CD1c-positive myeloid dendritic cell (primary cell): ENCODE results near the gene SPPL2B.
"Not testable (repeated sequence)": the region's sequence is repeated elsewhere in the genome, so short reads cannot be mapped to it uniquely, and the experiment has no call there.

Source experiments
- DNase-seq: peaks from one replicate; pipeline ENCODE4 v3.0.0-alpha.2; 2016; ENCODE audit errors: extremely low spot score

Gene SPPL2B

DNA sequence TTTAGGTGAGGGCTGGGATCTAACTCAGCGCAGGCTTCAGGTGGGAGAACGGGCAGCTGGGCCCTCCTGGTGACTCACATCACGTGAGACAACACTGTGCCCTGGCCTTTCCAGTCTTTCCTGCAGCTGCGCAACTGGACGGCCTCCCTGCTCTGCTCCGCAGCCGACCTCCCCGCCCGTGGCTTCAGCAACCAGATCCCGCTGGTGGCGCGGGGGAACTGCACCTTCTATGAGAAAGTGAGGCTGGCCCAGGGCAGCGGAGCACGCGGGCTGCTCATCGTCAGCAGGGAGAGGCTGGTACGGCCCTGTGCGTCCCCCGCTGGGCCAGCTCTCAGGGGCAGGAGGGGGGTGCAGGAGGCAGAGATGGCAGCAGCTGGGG lies 8.8 kb downstream of the SPPL2B start:
- DNase-seq = no peak

DNA sequence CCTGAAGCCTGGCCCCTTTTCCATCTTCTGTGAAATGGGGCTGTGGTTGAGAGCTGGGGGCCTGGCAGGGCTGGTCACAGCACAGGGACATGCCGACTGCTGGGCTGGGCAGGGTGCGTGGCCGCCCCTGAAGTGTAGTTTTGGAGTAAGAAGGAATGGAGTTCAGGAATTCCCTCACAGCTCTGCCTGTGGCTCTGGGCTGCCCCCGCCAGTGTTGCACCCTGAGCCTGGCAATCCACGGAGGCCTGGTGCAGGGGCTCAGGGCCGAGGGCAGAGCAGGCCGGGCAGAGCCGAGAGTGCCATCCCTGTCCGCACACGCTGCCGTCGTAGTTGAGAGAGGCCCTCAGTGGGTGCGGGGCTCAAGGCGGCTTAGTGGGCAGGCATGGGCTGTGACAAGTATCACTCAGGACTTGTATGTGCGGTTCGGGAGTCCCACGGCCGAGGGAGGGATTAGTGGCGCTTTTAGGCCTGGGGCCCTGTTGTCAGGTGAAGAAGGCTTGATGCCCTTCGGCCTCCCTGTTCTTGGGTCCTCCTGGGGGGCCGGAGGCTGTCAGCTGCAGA lies 9.7 kb downstream of the SPPL2B start:
- DNase-seq = no peak

DNA sequence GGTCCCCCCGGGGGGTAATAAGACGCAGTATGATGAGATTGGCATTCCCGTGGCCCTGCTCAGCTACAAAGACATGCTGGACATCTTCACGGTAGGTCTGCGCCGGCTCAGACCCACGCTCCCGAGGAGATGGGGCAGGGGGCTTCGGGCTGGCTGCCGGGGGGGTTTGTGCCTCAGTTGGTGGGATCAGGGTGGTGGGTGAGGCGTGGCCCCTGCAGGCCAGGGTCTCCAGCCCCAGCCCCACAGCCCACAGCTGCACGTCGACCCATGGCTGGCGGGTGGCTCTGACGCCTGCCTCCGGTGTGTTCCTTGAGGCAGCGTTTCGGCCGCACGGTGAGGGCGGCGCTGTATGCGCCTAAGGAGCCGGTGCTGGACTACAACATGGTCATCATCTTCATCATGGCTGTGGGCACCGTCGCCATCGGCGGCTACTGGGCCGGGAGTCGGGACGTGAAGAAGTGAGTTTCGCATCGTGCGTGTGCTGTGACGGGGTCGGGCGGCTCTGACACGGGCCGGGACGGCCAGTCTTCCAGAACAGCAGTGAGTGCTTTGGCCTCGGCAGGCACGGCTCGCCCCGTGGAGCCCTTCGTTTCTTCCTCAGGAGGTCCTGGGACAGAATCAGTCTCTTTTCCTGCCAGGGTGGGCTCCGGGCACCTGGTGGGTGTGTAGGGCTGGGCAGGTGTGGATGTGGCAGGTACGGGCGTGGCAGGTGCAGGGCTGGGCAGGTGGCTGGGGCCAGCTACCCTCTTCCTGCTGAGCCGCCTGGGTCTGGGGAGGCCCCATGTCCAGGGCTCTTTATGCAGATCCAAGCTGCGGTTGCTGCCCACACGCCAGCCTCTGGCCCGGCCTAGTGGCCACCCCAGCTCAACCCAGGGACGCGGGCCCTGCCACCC lies 10.5 kb downstream of the SPPL2B start:
- DNase-seq = no peak

DNA sequence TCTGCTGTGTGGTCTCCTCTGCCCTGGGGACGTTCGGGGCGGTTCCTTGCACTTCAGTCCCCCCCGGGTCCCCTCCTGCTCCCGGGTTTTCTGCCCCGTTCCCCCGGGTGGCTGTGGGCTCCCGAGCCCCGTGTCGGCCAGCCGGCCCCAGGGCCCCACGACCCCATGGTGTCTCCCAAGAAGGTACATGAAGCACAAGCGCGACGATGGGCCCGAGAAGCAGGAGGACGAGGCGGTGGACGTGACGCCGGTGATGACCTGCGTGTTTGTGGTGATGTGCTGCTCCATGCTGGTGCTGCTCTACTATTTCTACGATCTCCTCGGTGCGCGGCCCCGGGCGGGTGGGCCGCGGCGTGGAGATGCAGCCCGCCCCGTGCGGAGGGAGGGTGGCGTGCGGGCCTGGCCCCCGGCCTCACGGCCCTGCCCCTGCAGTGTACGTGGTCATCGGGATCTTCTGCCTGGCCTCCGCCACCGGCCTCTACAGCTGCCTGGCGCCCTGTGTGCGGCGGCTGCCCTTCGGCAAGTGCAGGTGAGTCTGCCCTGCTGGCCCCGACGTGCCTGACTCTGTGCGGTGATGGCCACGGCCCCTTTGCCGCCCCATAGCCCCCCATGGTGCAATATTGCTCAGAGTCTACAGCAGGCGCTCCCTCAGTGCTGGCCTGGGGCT lies 11.3 kb downstream of the SPPL2B start:
- no peak for DNase-seq

DNA sequence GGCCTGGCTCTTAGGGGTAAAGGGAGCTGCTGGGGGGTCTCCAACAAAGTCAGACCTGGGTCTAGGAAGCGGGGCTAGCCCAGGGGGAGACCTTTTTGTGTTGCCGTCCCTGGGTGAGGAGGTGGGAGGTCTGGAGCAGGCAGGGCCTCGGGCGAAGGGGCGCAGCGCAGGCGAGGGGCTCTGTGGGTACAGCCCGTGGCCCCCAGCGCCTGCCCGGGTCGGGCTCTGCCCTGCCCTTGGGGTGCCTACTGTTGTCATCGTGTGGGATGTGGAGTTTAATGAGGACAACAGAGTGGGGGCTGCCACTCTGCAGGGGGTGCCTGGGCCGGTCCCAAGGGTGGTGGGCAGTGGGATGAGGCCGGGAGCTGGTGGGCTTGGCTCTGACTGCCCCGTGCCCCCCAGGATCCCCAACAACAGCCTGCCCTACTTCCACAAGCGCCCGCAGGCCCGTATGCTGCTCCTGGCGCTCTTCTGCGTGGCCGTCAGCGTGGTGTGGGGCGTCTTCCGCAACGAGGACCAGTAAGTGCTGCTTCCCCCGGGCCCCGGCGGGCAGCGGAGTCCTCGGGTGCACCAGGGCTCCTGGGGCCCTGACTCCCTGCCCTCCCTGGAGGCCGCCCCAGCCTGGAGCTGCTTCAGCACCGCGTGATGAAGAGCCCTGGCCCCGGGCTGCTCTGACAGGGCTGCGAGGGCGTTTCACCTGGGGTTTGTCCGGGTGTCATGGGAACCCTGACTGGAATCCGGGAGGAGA lies 12.2 kb downstream of the SPPL2B start:
- DNase-seq = no peak

DNA sequence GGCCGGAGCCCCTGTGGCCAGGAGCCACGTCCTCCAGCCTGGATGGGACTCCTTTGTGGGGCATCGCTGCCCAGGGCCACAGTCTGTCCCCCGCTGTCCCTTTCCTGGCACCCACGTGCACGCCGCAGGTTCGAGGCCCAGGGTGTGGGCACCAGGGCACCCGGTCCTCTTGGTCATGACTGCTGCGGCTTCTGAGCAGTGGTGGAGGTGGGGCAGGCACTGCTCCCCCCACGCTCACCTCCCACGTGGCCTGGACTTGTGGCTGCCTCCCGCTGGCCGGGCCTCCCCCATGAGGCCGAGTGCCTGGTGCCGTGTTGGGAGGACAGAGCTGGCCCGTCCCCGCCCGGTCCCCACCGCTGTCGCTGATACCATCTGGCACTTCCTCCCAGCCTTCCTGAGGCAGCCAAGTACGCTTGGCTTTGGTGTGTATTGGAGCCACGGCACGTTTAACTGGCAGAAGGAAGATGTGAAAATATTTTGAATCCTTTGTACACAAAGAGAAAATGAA lies 12.8 kb downstream of the SPPL2B start:
- no peak for DNase-seq

DNA sequence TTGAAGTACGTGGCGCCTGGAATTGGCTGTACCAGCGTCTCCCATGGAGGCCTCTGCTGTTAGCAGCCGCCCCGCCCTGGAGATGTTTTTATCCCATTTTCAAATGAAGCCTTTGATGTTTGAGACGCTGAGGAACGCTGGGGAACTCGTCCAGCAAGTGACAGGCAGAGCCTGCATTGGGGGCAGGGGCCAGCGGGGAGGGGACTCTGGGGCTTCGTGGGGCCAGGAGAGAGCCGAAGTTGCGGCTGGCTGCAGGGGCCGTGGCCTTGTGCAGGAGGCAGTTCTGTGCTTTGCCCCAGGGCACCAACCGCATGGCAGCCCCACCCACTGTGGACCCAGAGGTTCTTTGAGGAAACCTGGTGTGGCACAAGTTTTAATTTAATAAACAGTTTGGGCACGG lies 13.5 kb downstream of the SPPL2B start:
- no peak for DNase-seq

DNA sequence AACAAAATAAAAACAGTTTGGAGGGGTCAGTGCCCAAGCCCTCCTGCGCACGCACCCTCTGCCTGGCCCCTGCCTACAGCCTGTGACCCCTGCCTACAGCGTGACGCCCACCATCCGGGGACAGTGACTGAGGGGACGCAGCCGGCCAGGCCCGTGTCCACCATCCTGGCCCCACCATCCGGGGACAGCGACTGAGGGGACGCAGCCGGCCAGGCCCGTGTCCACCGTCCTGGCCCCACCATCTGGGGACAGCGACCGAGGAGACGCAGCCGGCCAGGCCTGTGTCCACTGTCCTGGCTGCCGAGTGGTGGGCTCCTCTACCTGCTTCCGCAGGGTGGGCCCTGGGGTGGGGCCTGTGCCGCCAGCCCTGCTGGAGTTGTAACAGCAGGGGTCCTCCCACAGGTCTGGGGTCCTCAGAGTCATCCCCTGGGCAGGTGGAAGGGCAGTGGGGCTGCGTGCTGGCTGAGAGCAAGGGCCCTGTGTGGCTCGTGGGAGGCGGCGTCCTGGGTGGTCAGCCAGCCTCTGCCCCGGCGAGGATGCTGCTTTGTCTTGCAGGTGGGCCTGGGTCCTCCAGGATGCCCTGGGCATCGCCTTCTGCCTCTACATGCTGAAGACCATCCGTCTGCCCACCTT lies 14.3 kb downstream of the SPPL2B start:
- DNase-seq = no peak

DNA sequence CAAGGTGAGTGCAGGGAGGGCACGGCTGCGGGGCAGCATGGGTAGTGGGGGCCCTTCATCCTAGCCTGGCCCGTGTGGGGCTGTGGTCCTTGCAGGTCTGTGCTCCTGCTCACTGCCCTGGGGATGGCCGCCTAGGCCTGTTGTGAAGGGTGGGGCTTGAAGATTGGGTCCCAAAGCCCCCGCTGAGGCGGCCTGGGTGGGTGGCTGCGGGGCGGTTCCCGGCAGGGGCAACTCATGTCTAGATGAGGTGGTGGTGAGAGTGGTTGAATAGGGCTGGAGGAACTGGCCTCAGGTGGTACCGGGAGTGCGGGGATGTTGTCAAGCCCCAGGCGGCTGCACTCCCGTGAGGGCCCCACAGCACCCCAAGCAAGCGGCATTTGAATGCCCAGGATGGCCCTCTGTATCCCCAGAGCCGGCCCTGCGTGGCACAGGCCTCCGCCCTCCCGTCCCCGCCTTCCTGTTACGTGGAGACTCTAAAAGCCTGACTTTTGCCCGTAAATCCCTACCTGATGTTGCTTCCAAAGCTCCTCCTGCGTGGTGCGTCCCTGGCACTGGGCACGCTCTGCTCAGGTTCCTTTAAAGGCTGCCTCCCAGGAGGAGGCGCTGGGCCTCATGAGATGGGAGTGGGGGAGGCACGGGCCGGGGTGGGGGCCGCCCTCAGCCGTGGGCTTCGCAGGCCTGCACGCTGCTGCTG lies 15.0 kb downstream of the SPPL2B start:
- DNase-seq = no peak

DNA sequence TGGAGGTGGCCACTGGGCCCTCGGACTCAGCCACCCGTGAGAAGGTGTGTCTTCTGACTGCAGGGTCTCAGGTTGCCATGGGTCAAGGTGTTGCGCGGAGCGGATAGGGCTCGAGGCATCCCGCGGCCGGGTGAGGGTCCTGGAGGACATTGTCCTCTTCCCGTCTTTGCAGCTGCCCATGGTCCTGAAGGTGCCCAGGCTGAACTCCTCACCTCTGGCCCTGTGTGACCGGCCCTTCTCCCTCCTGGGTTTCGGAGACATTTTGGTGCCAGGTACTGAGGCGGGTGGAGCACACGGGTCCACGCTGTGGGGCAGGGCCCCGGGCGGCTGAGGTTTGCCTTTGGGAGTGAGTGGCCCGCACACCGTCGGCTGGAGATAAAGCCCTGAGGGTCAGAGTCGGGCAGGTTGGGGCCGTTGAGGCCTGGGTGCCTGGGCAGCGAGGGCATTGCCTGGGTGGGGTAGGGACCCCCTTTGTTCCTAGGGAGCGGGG lies 15.9 kb downstream of the SPPL2B start:
- DNase-seq = no peak

DNA sequence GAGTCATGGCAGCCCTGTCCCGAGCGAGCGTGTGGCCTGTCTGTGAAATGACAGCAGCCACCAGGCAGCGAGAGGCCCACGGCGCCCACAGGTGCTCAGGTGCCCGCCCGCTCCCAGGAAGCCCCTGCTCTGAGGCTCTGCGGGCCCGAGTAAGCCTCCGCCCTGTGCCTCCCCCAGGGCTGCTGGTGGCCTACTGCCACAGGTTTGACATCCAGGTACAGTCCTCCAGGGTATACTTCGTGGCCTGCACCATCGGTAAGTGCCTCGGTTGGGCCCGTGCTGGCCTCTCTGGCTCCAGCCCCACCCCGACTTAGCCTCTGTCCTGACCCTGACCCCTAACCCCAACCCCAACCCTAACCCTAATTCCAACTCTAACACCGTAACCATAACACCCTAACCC lies 16.6 kb downstream of the SPPL2B start:
- no peak for DNase-seq

DNA sequence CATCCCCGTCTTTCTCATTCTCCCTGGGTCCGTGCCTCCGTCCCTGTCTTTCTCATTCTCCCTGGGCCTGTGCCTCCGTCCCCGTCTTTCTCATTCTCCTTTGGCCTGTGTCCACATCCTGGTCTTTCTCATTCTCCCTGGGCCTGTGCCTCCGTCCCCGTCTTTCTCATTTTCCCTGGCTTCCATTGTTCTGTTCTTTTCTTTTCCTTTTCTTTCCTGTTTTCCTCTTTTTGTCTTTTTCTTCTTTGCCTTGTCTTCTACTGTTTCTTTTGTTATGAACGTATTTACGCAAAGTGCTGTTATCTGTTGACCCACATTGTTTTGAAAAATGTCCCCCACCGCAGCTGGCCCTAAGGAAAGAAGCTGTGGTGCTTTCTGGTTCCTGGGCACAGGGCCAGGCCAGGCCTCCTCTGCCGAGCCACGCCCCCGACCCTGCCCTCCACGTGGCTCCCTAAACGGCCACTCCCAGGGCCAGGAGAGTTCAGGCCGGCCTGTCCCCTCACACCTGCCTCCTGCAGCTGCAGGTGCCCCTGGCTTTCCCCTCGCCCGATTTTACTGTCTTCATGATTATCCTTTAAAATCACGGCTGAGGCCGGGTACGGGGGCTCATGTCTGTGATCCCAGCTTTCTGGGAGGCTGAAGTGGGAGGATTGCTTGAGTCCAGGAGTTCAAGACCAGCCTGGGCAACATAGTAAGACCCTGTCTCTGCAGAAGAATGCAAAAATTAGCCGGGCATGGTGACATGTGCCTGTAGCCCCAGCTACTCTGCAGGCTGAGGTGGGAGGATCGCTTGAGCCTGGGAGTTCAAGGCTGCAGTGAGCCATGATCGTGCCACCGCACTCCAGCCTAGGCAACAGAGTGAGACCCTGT lies 17.5 kb downstream of the SPPL2B start:
- DNase-seq = no peak

DNA sequence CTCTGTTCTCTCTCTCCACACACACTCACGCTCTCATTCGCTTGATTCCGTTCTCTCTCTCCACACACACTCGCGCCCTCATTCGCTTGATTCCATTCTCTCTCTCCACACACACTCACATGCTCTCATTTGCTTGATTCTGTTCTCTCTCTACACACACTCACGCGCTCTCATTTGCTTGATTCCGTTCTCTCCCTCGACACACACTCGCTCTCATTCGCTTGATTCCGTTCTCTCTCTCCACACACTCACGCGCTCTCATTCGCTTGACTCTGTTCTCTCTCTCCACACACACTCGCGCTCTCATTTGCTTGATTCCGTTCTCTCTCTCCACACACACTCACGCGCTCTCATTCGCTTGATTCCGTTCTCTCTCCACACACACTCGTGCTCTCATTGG lies 21.3 kb downstream of the SPPL2B start:
- DNase-seq = not testable (repeated sequence)

DNA sequence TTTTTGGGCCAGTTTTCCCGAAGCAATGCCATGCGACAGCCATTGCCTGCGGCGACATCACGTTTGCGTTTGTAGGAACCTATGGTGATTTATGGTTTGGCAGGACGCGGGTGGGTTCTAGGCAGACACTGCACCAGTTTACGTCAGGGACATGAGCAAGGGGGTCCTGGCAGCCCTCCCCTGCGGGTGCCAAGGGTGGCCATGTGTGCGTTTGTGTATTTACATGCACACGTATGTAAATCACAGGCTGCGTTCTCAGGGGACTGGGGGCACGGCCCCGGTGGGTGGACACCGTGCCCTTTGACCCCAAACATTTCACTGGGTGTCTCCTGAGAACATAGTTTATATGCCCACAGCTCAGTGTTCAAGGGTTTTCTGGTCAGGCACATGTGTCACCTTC lies 22.2 kb downstream of the SPPL2B start:
- no peak for DNase-seq

DNA sequence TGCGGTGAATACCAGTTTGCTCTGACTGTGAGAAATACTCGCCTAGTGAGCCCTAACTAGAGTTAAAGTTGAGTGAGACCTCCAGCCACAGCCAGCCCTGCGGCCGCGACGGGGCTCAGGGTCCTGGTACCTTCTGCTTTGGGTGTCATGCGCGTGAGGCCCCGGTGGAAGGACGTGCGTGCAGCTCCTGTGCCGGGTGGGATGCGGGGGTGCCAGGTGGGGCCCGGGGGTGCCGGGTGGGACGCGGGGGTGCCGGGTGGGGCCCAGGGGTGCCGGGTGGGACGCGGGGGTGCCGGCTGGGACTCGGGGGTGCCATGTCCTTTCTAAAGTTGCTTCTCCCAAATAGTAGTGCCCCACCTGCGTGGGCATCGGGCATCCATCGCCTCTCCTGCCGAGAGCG lies 23.1 kb downstream of the SPPL2B start:
- DNase-seq = no peak

DNA sequence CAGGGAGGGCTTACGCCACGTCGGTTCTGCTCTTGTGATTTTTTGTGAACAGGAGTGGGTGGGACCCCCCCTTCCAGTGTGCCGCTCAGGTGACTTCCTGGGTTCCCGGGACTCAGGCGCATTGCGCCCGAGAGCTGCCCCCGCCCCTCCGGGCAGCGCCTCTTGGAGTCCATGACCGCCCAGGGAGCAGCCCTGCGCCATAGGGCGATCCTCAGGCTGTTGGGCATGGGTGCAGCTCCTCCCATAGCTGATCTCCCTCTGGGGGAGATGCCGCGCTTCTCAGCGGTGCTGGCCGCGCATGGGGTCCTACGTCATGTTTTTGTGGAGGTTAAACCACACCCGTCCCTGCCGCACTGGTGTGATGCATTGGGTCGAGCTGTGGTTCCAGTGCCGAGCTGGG lies 23.6 kb downstream of the SPPL2B start:
- no peak for DNase-seq

DNA sequence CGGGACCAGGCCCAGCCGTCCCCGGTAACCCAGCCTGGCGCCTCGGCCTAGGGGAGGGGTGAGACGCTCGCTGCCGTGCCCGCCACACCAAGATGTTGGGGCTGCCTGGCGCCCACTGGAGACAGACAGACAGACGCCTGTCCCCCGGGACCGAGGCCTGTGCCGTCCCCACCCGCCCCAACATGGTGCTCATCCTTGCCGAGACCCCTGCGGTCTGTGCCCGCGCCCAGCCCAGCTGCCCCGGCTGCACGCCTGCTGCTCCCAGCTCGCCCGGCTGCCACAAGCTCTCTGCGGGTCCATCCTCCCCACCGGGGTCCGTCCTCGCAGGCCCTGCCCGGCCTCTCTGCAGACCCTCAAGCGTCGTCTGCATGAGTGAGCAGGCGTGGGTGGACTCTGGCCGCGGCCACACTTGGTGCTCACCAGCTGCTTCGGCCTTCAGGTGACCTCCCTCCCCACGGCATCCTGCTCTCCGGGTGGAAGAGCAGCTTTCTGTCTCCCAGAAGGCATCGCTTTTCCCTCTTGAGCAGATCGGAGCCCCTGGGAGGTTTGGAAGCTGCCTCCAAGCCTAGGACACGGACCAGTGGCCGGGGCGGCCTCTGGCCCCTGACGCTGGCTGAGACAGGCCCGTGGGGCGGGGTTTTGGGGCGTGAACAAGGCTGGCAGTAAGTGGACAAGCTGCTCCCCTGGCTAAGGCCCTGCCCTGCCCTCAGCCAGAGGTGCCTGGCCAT lies 24.8 kb downstream of the SPPL2B start:
- no peak for DNase-seq

DNA sequence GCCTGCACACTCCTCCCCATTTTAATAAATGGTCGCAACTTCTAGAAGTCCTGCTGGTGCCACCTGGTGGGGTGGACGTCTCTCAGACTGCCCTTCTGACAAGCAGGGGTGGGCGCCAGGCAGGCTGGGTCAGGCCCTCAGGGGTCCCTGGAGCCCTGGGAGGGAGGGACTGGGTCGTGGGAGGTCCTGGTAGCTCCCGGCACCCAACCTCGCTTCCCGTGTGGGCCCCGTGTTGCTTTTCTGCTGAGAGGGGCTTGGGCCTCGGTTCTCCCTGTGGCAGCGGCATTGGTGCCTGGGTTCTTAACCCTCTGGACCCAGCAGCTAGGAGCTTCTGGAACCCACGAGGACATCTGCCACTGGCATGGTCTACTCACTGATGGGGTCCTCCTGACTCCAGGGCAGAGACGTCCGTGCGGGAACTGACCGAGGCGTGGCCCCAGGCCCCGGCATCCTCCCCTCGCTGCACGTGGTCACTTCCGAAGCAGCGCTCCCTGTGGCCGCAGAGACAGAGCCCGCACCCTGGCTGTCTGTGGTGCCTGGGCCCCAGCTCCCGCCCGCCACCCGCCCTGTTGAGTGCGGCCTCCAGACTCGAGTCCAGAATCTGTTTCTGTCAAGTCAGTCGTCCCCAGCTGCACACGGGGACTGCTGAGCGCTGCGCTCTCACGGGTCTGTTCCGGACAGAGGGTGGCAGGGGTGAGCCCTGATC lies 25.6 kb downstream of the SPPL2B start:
- DNase-seq = no peak

DNA sequence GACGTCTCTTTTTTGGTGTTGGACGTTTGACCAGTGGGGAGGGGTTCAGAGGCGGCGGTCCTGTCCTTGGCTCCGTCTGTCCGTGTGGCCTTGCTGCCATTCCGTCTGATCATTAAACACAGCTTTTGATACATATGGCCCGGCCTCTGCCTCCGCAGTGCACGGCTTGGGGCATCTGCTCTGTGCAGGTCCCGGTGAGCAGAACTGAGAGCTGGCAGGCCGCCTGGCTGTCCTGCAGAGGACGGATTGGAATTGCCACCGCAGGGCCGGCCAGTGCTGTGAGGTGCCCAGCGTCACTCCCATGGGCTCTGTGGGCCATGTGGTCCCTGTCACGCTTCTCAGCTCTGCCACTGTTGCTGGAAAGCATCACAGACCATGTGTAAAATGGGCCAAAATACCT lies 26.2 kb downstream of the SPPL2B start:
- DNase-seq = no peak
